Liver (tissue), 9 donors: ENCODE results near the gene MLLT6. TPM values are rescaled to one million over a fixed set of nuclear protein-coding genes. Genes with fewer than 3 reads are reported as not detected.

ENCODE experiments used
- DNase-seq: peaks from one replicate; pipeline ENCODE4 v3.0.0-alpha.2; 2017; ENCODE audit warnings: low spot score
- H3K27ac ChIP-seq, 2 donors: one replicate each; pipeline ENCODE4 v1.7.0; 2013; ENCODE audit warnings: inconsistent platforms in 2 of 2, low read length in 2 of 2, control low read depth in 1 of 2, low read depth in 1 of 2, mild to moderate bottlenecking in 1 of 2
- H3K27me3 ChIP-seq, 4 donors: one replicate each; pipeline versions ENCODE4 v1.6.1 to v1.7.0; 2013; ENCODE audit warnings: low read length in 3 of 4, inconsistent platforms in 1 of 4, mild to moderate bottlenecking in 1 of 4, moderate library complexity in 1 of 4; ENCODE audit not compliant: control insufficient read depth in 4 of 4, insufficient read depth in 4 of 4
- H3K36me3 ChIP-seq, 4 donors: one replicate each; pipeline versions ENCODE4 v1.6.1 to v1.7.0; 2013; ENCODE audit warnings: low read length in 3 of 4, mild to moderate bottlenecking in 3 of 4, low read depth in 1 of 4, moderate library complexity in 1 of 4; ENCODE audit not compliant: control insufficient read depth in 4 of 4, insufficient read depth in 3 of 4
- H3K4me1 ChIP-seq, 4 donors: one replicate each; pipeline versions ENCODE4 v1.6.1 to v1.7.0; 2013; ENCODE audit warnings: low read length in 3 of 4, mild to moderate bottlenecking in 3 of 4, moderate library complexity in 1 of 4; ENCODE audit not compliant: control insufficient read depth in 4 of 4, insufficient read depth in 4 of 4
- H3K4me3 ChIP-seq, 3 donors: one replicate each; pipeline versions ENCODE4 v1.6.1 to v1.7.0; 2013; ENCODE audit warnings: low read length in 3 of 3, control low read depth in 1 of 3, low read depth in 1 of 3, mild to moderate bottlenecking in 1 of 3
- H3K9ac ChIP-seq, 2 donors: one replicate each; pipeline ENCODE4 v1.7.0; 2013; ENCODE audit warnings: low read length in 2 of 2, mild to moderate bottlenecking in 2 of 2, moderate library complexity in 2 of 2, control low read depth in 1 of 2, low read depth in 1 of 2
- H3K9me3 ChIP-seq, 4 donors: one replicate each; pipeline versions ENCODE4 v1.6.1 to v1.7.0; 2013; ENCODE audit warnings: low read length in 3 of 4; ENCODE audit not compliant: control insufficient read depth in 4 of 4
- FOXA1 ChIP-seq: IDR thresholded peaks from 2 replicates; pipeline ENCODE4 v1.6.1; 2016; ENCODE audit warnings: antibody characterized with exemption
- FOXA2 ChIP-seq: IDR thresholded peaks from 2 replicates; pipeline ENCODE4 v1.6.1; 2016; ENCODE audit warnings: antibody characterized with exemption
- GABPA ChIP-seq, 2 donors: IDR thresholded peaks in 1 of 2; conservative IDR thresholded peaks in 1 of 2; 2 replicates each; pipeline ENCODE4 v1.6.1; 2016; ENCODE audit warnings: antibody characterized with exemption in 2 of 2, mild to moderate bottlenecking in 1 of 2, moderate library complexity in 1 of 2
- HNF4A ChIP-seq, 2 donors: conservative IDR thresholded peaks; 2 replicates each; pipeline ENCODE4 v1.6.1; 2016; ENCODE audit warnings: antibody characterized with exemption in 2 of 2, mild to moderate bottlenecking in 2 of 2
- HNF4G ChIP-seq: IDR thresholded peaks from 2 replicates; pipeline ENCODE4 v1.6.1; 2016; ENCODE audit warnings: antibody characterized with exemption
- NR2F2 ChIP-seq: IDR thresholded peaks from 2 replicates; pipeline ENCODE4 v1.6.1; 2016; ENCODE audit warnings: antibody characterized with exemption
- RAD21 ChIP-seq, 2 donors: IDR thresholded peaks; 2 replicates each; pipeline ENCODE4 v1.6.1; 2016; ENCODE audit warnings: antibody characterized with exemption in 2 of 2, mild to moderate bottlenecking in 2 of 2
- RXRA ChIP-seq, 2 donors: IDR thresholded peaks; 2 replicates each; pipeline ENCODE4 v1.6.1; 2017 to 2018; ENCODE audit warnings: antibody characterized with exemption in 2 of 2, mild to moderate bottlenecking in 1 of 2
- SP1 ChIP-seq: IDR thresholded peaks from 2 replicates; pipeline ENCODE4 v1.6.1; 2018; ENCODE audit warnings: antibody characterized with exemption, mild to moderate bottlenecking
- TAF1 ChIP-seq: conservative IDR thresholded peaks from 2 replicates; pipeline ENCODE4 v1.6.1; 2016; ENCODE audit warnings: antibody characterized with exemption, mild to moderate bottlenecking
- YY1 ChIP-seq: IDR thresholded peaks from 2 replicates; pipeline ENCODE4 v1.6.1; 2016; ENCODE audit warnings: antibody characterized with exemption, mild to moderate bottlenecking
- WGBS: extraction: QIAGEN DNeasy Blood & Tissue Kit; methylation state at CpG from one replicate; pipeline ENCODE4 v1.1.7; 2013; 5-methylcytosine and 5-hydroxymethylcytosine counted together
- polyA plus RNA-seq, 2 donors: library from polyadenylated mRNA; stranded (reverse) in 1 of 2; unstranded in 1 of 2; fragments of 200-250 nt in 1 of 2; fragments of >200 nt in 1 of 2; fragmentation: Nextera tagmentation in 1 of 2; extraction: Ambion mirVana in 1 of 2; gene quantifications; one replicate each; pipeline versions ENCODE4 v1.2.1 to v1.2.3, GENCODE V29; 2013 to 2015
- total RNA-seq, 2 donors: library from RNA; depleted of rRNA; stranded (reverse); fragments of >200 nt; gene quantifications; one replicate each; pipeline ENCODE4 v1.2.3, GENCODE V29; 2014
- TF ChIP-seq, protein P1 (sequence below): IDR thresholded peaks from 2 replicates; pipeline ENCODE4 v1.6.1; 2016; ENCODE audit warnings: antibody characterized with exemption, mild to moderate bottlenecking
- TF ChIP-seq, protein P2 (sequence below): IDR thresholded peaks from 2 replicates; pipeline ENCODE4 v1.6.1; 2016; ENCODE audit warnings: antibody characterized with exemption
- TF ChIP-seq, protein P3 (sequence below): IDR thresholded peaks from 2 replicates; pipeline ENCODE4 v1.6.1; 2016; ENCODE audit warnings: antibody characterized with exemption
- donor health status: healthy.
- donor health status: healthy.
- donor health status: healthy.
- donor health status: healthy.
- donor health status: healthy.

The MLLT6 gene
- total and polyA plus RNA-seq, 4 donors, result 3.3 to 22.8 (median 8.1) TPM

DNA sequence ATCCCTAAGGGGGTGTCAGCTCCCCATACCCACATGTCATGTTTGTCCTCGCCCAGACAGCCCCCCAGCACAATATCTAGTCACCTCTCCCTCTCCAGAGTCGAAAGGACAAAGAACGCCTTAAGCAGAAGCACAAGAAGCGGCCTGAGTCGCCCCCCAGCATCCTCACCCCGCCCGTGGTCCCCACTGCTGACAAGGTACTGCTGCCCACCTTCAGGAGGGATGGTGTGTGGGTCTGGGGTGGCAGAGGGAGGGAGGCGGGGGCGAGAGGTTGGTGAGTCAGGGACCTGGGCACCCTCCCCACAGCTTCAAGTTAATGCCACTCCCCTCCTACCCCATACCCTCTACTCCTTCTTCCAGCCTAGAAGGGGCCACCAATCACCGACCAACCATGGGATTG lies 7.5 kb downstream of the MLLT6 start:
- H3K27me3 ChIP-seq, result no peaks in the 10 kb centered on the region
- peaks cover 0 to 4% (median 0%) of the 10 kb centered on the region in 4 donors for H3K4me1 ChIP-seq
- 97% methylated on average over 10 of the region's 10 CpGs for WGBS
- H3K4me3 ChIP-seq, result no peak overlapping the region
- TF ChIP-seq YY1 (no peak), FOXA1 (no peak), GABPA (IDR thresholded peaks at IDR 0.05 in 1 of 2, conservative IDR thresholded peaks at IDR 0.05 in 1 of 2) (no peak), FOXA2 (no peak), RXRA (IDR thresholded peaks at IDR 0.05) (no peak), NR2F2 (no peak)
- TF ChIP-seq, protein P1, sequence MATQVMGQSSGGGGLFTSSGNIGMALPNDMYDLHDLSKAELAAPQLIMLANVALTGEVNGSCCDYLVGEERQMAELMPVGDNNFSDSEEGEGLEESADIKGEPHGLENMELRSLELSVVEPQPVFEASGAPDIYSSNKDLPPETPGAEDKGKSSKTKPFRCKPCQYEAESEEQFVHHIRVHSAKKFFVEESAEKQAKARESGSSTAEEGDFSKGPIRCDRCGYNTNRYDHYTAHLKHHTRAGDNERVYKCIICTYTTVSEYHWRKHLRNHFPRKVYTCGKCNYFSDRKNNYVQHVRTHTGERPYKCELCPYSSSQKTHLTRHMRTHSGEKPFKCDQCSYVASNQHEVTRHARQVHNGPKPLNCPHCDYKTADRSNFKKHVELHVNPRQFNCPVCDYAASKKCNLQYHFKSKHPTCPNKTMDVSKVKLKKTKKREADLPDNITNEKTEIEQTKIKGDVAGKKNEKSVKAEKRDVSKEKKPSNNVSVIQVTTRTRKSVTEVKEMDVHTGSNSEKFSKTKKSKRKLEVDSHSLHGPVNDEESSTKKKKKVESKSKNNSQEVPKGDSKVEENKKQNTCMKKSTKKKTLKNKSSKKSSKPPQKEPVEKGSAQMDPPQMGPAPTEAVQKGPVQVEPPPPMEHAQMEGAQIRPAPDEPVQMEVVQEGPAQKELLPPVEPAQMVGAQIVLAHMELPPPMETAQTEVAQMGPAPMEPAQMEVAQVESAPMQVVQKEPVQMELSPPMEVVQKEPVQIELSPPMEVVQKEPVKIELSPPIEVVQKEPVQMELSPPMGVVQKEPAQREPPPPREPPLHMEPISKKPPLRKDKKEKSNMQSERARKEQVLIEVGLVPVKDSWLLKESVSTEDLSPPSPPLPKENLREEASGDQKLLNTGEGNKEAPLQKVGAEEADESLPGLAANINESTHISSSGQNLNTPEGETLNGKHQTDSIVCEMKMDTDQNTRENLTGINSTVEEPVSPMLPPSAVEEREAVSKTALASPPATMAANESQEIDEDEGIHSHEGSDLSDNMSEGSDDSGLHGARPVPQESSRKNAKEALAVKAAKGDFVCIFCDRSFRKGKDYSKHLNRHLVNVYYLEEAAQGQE, result no peak
- H3K36me3 ChIP-seq, result peaks cover 6 to 47% (median 15%) of the 10 kb centered on the region in 4 donors
- no peaks in the 10 kb centered on the region for H3K9me3 ChIP-seq
- H3K27ac ChIP-seq, result no peak overlapping the region
- DNase-seq, result no peak
- H3K9ac ChIP-seq, result no peak overlapping the region

DNA sequence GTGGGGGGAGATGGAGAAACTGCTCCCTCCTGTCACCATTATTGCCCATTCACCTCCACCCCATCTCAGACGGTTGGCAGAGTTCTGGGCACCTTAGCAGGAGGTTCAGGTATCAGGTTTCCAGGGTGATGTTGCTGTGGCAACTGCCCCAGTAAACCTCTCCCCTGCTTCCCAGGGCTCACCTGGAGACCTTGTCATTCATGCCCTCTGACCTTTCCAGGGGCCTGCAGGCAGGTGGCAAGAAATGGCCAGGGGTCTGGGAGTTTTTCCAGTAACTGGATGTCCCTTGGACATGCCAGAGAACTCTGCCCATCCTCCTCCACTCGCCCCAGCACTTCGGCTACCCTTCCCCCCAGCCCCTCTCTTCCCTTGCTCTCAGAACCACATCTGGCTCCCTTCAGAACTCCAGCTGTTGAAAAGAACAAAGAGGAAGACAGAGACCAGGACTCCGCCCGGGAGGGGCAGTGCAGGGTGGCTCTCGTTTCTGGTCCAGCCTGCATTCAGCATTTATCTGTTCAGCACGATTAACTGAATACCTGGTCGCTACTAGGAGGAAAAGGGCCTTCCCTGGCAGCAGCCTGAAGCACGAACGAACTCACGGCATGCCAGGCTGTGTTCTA lies 8.5 kb downstream of the MLLT6 start:
- H3K9me3 ChIP-seq, result no peaks in the 10 kb centered on the region
- no peaks in the 10 kb centered on the region for H3K27me3 ChIP-seq
- peaks cover 0 to 4% (median 0%) of the 10 kb centered on the region in 4 donors for H3K4me1 ChIP-seq
- no peak overlapping the region for H3K4me3 ChIP-seq
- H3K27ac ChIP-seq, result no peak overlapping the region
- TF ChIP-seq FOXA2, result no peak
- no peak for TF ChIP-seq HNF4G
- no peak for TF ChIP-seq RAD21 (IDR thresholded peaks at IDR 0.05)
- no peak for TF ChIP-seq TAF1
- TF ChIP-seq YY1, result no peak
- TF ChIP-seq, protein P2, sequence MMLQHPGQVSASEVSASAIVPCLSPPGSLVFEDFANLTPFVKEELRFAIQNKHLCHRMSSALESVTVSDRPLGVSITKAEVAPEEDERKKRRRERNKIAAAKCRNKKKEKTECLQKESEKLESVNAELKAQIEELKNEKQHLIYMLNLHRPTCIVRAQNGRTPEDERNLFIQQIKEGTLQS, result no peak
- TF ChIP-seq SP1, result no peak
- TF ChIP-seq GABPA (IDR thresholded peaks at IDR 0.05 in 1 of 2, conservative IDR thresholded peaks at IDR 0.05 in 1 of 2), result no peak
- TF ChIP-seq NR2F2, result no peak
- no peak for TF ChIP-seq RXRA (IDR thresholded peaks at IDR 0.05)
- peaks cover 6 to 49% (median 15%) of the 10 kb centered on the region in 4 donors for H3K36me3 ChIP-seq
- no peak for DNase-seq
- 87% methylated on average over 11 of the region's 11 CpGs for WGBS
- no peak overlapping the region for H3K9ac ChIP-seq

DNA sequence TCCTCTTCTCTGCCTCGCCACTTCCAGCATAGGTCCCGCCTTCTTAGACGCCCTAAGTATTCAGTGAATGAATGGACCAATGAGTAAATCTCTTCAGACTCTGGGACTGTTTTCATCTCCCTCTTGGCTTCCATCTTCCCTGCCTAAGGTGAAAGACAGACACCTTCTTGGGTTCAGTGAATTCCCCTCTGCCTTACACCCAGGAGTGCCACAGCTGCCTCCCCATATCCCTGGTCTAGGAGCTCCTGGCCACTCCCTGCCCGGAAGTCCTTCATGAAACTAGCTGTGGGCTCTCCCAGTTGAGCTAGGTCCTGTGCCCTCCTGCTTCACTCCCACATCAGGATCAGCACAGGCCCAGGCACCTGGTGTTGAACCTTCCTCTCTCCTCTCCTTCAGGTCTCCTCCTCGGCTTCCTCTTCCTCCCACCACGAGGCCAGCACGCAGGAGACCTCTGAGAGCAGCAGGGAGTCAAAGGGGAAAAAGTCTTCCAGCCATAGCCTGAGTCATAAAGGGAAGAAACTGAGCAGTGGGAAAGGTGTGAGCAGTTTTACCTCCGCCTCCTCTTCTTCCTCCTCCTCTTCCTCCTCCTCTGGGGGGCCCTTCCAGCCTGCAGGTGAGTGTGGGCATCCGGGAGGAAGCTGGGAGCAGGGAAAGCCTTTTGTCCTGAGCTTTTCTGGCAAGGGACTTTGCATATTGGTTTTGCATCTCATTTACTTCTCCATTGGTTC lies 10.3 kb downstream of the MLLT6 start:
- no peaks in the 10 kb centered on the region for H3K27me3 ChIP-seq
- no peak overlapping the region for H3K9ac ChIP-seq
- DNase-seq, result no peak
- H3K4me1 ChIP-seq, result peaks cover 0 to 4% (median 0%) of the 10 kb centered on the region in 4 donors
- H3K9me3 ChIP-seq, result no peaks in the 10 kb centered on the region
- peaks cover 6 to 47% (median 15%) of the 10 kb centered on the region in 4 donors for H3K36me3 ChIP-seq
- no peak overlapping the region for H3K4me3 ChIP-seq
- H3K27ac ChIP-seq, result no peak overlapping the region
- WGBS, result 91% methylated on average over 9 of the region's 9 CpGs
- TF ChIP-seq GABPA (IDR thresholded peaks at IDR 0.05 in 1 of 2, conservative IDR thresholded peaks at IDR 0.05 in 1 of 2) (no peak), HNF4A (conservative IDR thresholded peaks at IDR 0.05) (no peak), RXRA (IDR thresholded peaks at IDR 0.05) (no peak), FOXA1 (no peak), YY1 (no peak)
- TF ChIP-seq, protein P1, result no peak
- TF ChIP-seq, protein P3, sequence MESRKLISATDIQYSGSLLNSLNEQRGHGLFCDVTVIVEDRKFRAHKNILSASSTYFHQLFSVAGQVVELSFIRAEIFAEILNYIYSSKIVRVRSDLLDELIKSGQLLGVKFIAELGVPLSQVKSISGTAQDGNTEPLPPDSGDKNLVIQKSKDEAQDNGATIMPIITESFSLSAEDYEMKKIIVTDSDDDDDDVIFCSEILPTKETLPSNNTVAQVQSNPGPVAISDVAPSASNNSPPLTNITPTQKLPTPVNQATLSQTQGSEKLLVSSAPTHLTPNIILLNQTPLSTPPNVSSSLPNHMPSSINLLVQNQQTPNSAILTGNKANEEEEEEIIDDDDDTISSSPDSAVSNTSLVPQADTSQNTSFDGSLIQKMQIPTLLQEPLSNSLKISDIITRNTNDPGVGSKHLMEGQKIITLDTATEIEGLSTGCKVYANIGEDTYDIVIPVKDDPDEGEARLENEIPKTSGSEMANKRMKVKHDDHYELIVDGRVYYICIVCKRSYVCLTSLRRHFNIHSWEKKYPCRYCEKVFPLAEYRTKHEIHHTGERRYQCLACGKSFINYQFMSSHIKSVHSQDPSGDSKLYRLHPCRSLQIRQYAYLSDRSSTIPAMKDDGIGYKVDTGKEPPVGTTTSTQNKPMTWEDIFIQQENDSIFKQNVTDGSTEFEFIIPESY, result no peak
